ENCODE results near the gene EBF3.

DNA sequence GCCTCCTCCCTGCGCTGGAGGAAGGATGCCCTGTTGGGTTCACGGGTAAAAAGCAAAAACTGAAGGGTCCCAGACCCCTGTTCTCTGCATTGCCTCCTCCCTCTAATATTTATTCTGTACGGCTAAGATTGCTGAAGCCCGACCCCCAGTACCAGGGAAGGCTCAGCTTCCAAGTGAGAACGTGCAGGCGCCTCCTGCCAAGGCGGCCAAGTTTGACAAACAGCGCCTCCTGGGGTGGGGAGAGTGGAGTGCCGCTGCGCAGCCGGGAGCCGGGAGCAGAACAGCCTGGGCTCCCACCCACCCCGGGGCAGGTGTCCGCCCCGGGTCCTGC is 4.7 kb upstream of the EBF3 start:
- TF ChIP-seq EZH2 (IDR thresholded peaks at IDR 0.05), result no peak
- no peak for TF ChIP-seq POLR2AphosphoS5 (IDR thresholded peaks at IDR 0.05; ENCODE audit: borderline replicate concordance, low read depth, low read length)
- no peak for TF ChIP-seq FOXP2 (optimal IDR thresholded peaks at IDR 0.05; ENCODE audit: control extremely low read depth, extremely low read length, insufficient read depth)
